Measurements from ENCODE around the gene RMRP. TPM values are rescaled to one million over a fixed set of nuclear protein-coding genes. Genes with fewer than 3 reads are reported as not detected.
A peak's percentile ranks its signal among the peaks of the same experiment; 100 is the strongest.

Gene RMRP
- total and polyA plus RNA-seq, 2 experiments from 2014 or later = 6,299 TPM; not detected in 1

- TF ChIP-seq CTCF (IDR thresholded peaks at IDR 0.05; ENCODE audit: low read depth, low read length) = no peak
Observed at GRCh38 chr9:35662437-35662836, 4.6 kb upstream of the RMRP start.

GRCh38 chr9:35661756-35662350 is 4.0 kb upstream of the RMRP start:
- Histone ChIP-seq H3K4me3 (no peak overlapping the region), H3K36me3 (no peaks in the 10 kb centered on the region), H3K27me3 (no peaks in the 10 kb centered on the region), H3K4me1 (ENCODE audit: low read depth) (peaks cover 19% of the 10 kb centered on the region), H3K27ac (peak overlapping the region; percentile 99), H3K9me3 (ENCODE audit: low read depth) (no peaks in the 10 kb centered on the region)
- DNase-seq (ENCODE audit: low read depth in 1 of 2, low spot score in 1 of 2) = no peak
- no peak for TF ChIP-seq CTCF (IDR thresholded peaks at IDR 0.05; ENCODE audit: low read depth, low read length)

More at GRCh38 chr9:35662437-35662836, 4.6 kb upstream of the RMRP start:
- peaks cover 19% of the 10 kb centered on the region for H3K4me1 ChIP-seq (ENCODE audit: low read depth)
- H3K36me3 ChIP-seq = no peaks in the 10 kb centered on the region
- DNase-seq (ENCODE audit: low read depth in 1 of 2, low spot score in 1 of 2) = no peak
- no peaks in the 10 kb centered on the region for H3K9me3 ChIP-seq (ENCODE audit: low read depth)
- H3K27me3 ChIP-seq = no peaks in the 10 kb centered on the region
- peak overlapping the region; percentile 99 for H3K27ac ChIP-seq
- H3K4me3 ChIP-seq = no peak overlapping the region

- H3K4me1 ChIP-seq (ENCODE audit: low read depth) = peaks cover 21% of the 10 kb centered on the region
- no peaks in the 10 kb centered on the region for H3K27me3 ChIP-seq
- H3K27ac ChIP-seq = peak overlapping the region; percentile 99
- no peak overlapping the region for H3K4me3 ChIP-seq
- peak; percentile 37 for TF ChIP-seq CTCF (IDR thresholded peaks at IDR 0.05; ENCODE audit: low read depth, low read length)
- no peaks in the 10 kb centered on the region for H3K36me3 ChIP-seq
- H3K9me3 ChIP-seq (ENCODE audit: low read depth) = no peaks in the 10 kb centered on the region
- DNase-seq (ENCODE audit: low read depth in 1 of 2, low spot score in 1 of 2) = peak; percentile 42 to 78
Observed at GRCh38 chr9:35660966-35661415, 3.2 kb upstream of the RMRP start.

GRCh38 chr9:35659340-35659739 is 1.5 kb upstream of the RMRP start:
- Histone ChIP-seq H3K27me3 (no peaks in the 10 kb centered on the region), H3K27ac (peak overlapping the region; percentile 99), H3K36me3 (no peaks in the 10 kb centered on the region), H3K4me1 (ENCODE audit: low read depth) (peaks cover 21% of the 10 kb centered on the region), H3K9me3 (ENCODE audit: low read depth) (no peaks in the 10 kb centered on the region), H3K4me3 (peak overlapping the region; percentile 79)
- peak in 1 of 2 donors; percentile 68 for DNase-seq (ENCODE audit: low read depth in 1 of 2, low spot score in 1 of 2)
- TF ChIP-seq CTCF (IDR thresholded peaks at IDR 0.05; ENCODE audit: low read depth, low read length) = no peak

- Histone ChIP-seq H3K36me3 (no peaks in the 10 kb centered on the region), H3K4me3 (peak overlapping the region; percentile 79), H3K4me1 (ENCODE audit: low read depth) (peaks cover 21% of the 10 kb centered on the region), H3K27ac (peak overlapping the region; percentile 99), H3K9me3 (ENCODE audit: low read depth) (no peaks in the 10 kb centered on the region), H3K27me3 (no peaks in the 10 kb centered on the region)
- peak in 1 of 2 donors; percentile 44 for DNase-seq (ENCODE audit: low read depth in 1 of 2, low spot score in 1 of 2)
- TF ChIP-seq CTCF (IDR thresholded peaks at IDR 0.05; ENCODE audit: low read depth, low read length) = no peak
Observed at GRCh38 chr9:35658968-35659220, 1.1 kb upstream of the RMRP start.
